Stimulated activated effector memory CD8-positive, alpha-beta T cell treated with anti-CD3 and anti-CD28 coated beads, Interleukin-12 subunit alpha, Interleukin-12 subunit beta, amount 100 ng/mL, for 72 hours (primary cell): ENCODE results near the gene PID1.
"Not testable (repeated sequence)": the region's sequence is repeated elsewhere in the genome, so short reads cannot be mapped to it uniquely, and the experiment has no call there.

Experiments
- ATAC-seq: fragments of 150-1000 bp; cut with Tn5 transposase; 2 replicates; pipeline ENCODE4 v1.10.0; 2021
- DNase-seq, 2 donors: peaks; one replicate each; pipeline ENCODE4 v3.0.0; 2021 to 2022; ENCODE audit warnings: low spot score in 2 of 2
- H3K27ac Mint-ChIP-seq: one replicate; pipeline ENCODE4 v1.8.0; 2022; ENCODE audit warnings: mild to moderate bottlenecking, mixed read lengths
- H3K36me3 Mint-ChIP-seq: one replicate; pipeline ENCODE4 v1.8.0; 2022; ENCODE audit warnings: mild to moderate bottlenecking, mixed read lengths
- H3K4me1 Mint-ChIP-seq: one replicate; pipeline ENCODE4 v1.8.0; 2022; ENCODE audit warnings: mixed read lengths
- H3K4me3 Mint-ChIP-seq: one replicate; pipeline ENCODE4 v1.8.0; 2022; ENCODE audit warnings: mild to moderate bottlenecking, mixed read lengths
- H3K9me3 Mint-ChIP-seq: one replicate; pipeline ENCODE4 v1.8.0; 2022; ENCODE audit warnings: mixed read lengths

PID1 gene

GRCh38 chr2:229206548-229206947 lies 64.5 kb downstream of the PID1 start:
- Mint-ChIP-seq H3K9me3 (peaks cover 10% of the 10 kb centered on the region), H3K27ac (no peak overlapping the region), H3K36me3 (no peaks in the 10 kb centered on the region), H3K4me3 (no peak overlapping the region), H3K4me1 (no peaks in the 10 kb centered on the region)
- no peak for DNase-seq
- no peak for ATAC-seq

- Mint-ChIP-seq H3K36me3 (no peaks in the 10 kb centered on the region), H3K9me3 (peaks cover 10% of the 10 kb centered on the region), H3K4me3 (no peak overlapping the region), H3K27ac (no peak overlapping the region), H3K4me1 (no peaks in the 10 kb centered on the region)
- ATAC-seq (no peak), DNase-seq (no peak)
Observed at GRCh38 chr2:229205704-229206103, 65.4 kb downstream of the PID1 start.

- no peak for ATAC-seq
- peaks cover 4% of the 10 kb centered on the region for H3K9me3 Mint-ChIP-seq
- no peaks in the 10 kb centered on the region for H3K36me3 Mint-ChIP-seq
- H3K4me3 Mint-ChIP-seq: no peak overlapping the region
- H3K4me1 Mint-ChIP-seq: no peaks in the 10 kb centered on the region
- no peak overlapping the region for H3K27ac Mint-ChIP-seq
- no peak for DNase-seq
Observed at GRCh38 chr2:229202646-229203045, 68.4 kb downstream of the PID1 start.

GRCh38 chr2:229201521-229201920 lies 69.6 kb downstream of the PID1 start:
- Mint-ChIP-seq H3K27ac (no peak overlapping the region), H3K4me1 (no peaks in the 10 kb centered on the region), H3K4me3 (no peak overlapping the region), H3K36me3 (no peaks in the 10 kb centered on the region), H3K9me3 (peaks cover 4% of the 10 kb centered on the region)
- DNase-seq (no peak), ATAC-seq (no peak)

- no peak overlapping the region for H3K27ac Mint-ChIP-seq
- no peaks in the 10 kb centered on the region for H3K9me3 Mint-ChIP-seq
- H3K4me3 Mint-ChIP-seq: no peak overlapping the region
- ATAC-seq: no peak
- no peaks in the 10 kb centered on the region for H3K36me3 Mint-ChIP-seq
- no peak for DNase-seq
- H3K4me1 Mint-ChIP-seq: no peaks in the 10 kb centered on the region
Observed at GRCh38 chr2:229199267-229199666, 71.8 kb downstream of the PID1 start.

GRCh38 chr2:229196448-229196847 lies 74.6 kb downstream of the PID1 start:
- Mint-ChIP-seq H3K4me1 (no peaks in the 10 kb centered on the region), H3K4me3 (no peak overlapping the region), H3K9me3 (no peaks in the 10 kb centered on the region)

GRCh38 chr2:229195346-229195947 lies 75.6 kb downstream of the PID1 start:
- no peak overlapping the region for H3K4me3 Mint-ChIP-seq
- no peak overlapping the region for H3K27ac Mint-ChIP-seq
- H3K4me1 Mint-ChIP-seq: no peaks in the 10 kb centered on the region
- ATAC-seq (no peak), DNase-seq (no peak)
- H3K9me3 Mint-ChIP-seq: no peaks in the 10 kb centered on the region
- no peaks in the 10 kb centered on the region for H3K36me3 Mint-ChIP-seq

More at GRCh38 chr2:229196448-229196847, 74.6 kb downstream of the PID1 start:
- Mint-ChIP-seq H3K36me3 (no peaks in the 10 kb centered on the region), H3K27ac (no peak overlapping the region)
- no peak for DNase-seq
- ATAC-seq: no peak

GRCh38 chr2:229193281-229193680 lies 77.8 kb downstream of the PID1 start:
- Mint-ChIP-seq H3K4me3 (no peak overlapping the region), H3K4me1 (no peaks in the 10 kb centered on the region), H3K9me3 (no peaks in the 10 kb centered on the region), H3K27ac (no peak overlapping the region), H3K36me3 (no peaks in the 10 kb centered on the region)
- ATAC-seq: no peak
- DNase-seq: no peak

- H3K27ac Mint-ChIP-seq: no peak overlapping the region
- peaks cover 14% of the 10 kb centered on the region for H3K9me3 Mint-ChIP-seq
- DNase-seq (no peak), ATAC-seq (no peak)
- no peaks in the 10 kb centered on the region for H3K36me3 Mint-ChIP-seq
- no peak overlapping the region for H3K4me3 Mint-ChIP-seq
- H3K4me1 Mint-ChIP-seq: no peaks in the 10 kb centered on the region
Observed at GRCh38 chr2:229191413-229191812, 79.7 kb downstream of the PID1 start.

- H3K36me3 Mint-ChIP-seq, DNase-seq, H3K4me3 Mint-ChIP-seq, H3K4me1 Mint-ChIP-seq, ATAC-seq, H3K27ac Mint-ChIP-seq: not testable (repeated sequence)
- H3K9me3 Mint-ChIP-seq: peaks cover 17% of the 10 kb centered on the region
Observed at GRCh38 chr2:229187123-229187522, 84.0 kb downstream of the PID1 start.

GRCh38 chr2:229181641-229182040 lies 89.4 kb downstream of the PID1 start:
- H3K9me3 Mint-ChIP-seq: peaks cover 3% of the 10 kb centered on the region
- no peaks in the 10 kb centered on the region for H3K4me1 Mint-ChIP-seq
- H3K36me3 Mint-ChIP-seq: no peaks in the 10 kb centered on the region
- H3K4me3 Mint-ChIP-seq: no peak overlapping the region
- H3K27ac Mint-ChIP-seq: no peak overlapping the region
- no peak for DNase-seq
- ATAC-seq: no peak

- Mint-ChIP-seq H3K4me3 (no peak overlapping the region), H3K27ac (no peak overlapping the region), H3K36me3 (no peaks in the 10 kb centered on the region), H3K4me1 (no peaks in the 10 kb centered on the region), H3K9me3 (peaks cover 2% of the 10 kb centered on the region)
- DNase-seq (no peak), ATAC-seq (no peak)
Observed at GRCh38 chr2:229180658-229181057, 90.4 kb downstream of the PID1 start.

- no peak overlapping the region for H3K27ac Mint-ChIP-seq
- no peaks in the 10 kb centered on the region for H3K36me3 Mint-ChIP-seq
- DNase-seq: no peak
- no peak overlapping the region for H3K4me3 Mint-ChIP-seq
- no peaks in the 10 kb centered on the region for H3K9me3 Mint-ChIP-seq
- H3K4me1 Mint-ChIP-seq: no peaks in the 10 kb centered on the region
- ATAC-seq: no peak
Observed at GRCh38 chr2:229179628-229180027, 91.5 kb downstream of the PID1 start.

GRCh38 chr2:229178706-229179105 lies 92.4 kb downstream of the PID1 start:
- Mint-ChIP-seq H3K27ac (no peak overlapping the region), H3K9me3 (peaks cover 4% of the 10 kb centered on the region), H3K36me3 (no peaks in the 10 kb centered on the region), H3K4me3 (no peak overlapping the region), H3K4me1 (no peaks in the 10 kb centered on the region)
- ATAC-seq: no peak
- no peak for DNase-seq

GRCh38 chr2:229178117-229178516 lies 93.0 kb downstream of the PID1 start:
- no peak overlapping the region for H3K4me3 Mint-ChIP-seq
- DNase-seq: no peak
- ATAC-seq: no peak
- no peak overlapping the region for H3K27ac Mint-ChIP-seq
- H3K36me3 Mint-ChIP-seq: no peaks in the 10 kb centered on the region
- H3K9me3 Mint-ChIP-seq: peaks cover 4% of the 10 kb centered on the region
- H3K4me1 Mint-ChIP-seq: no peaks in the 10 kb centered on the region

- no peak for ATAC-seq
- no peak for DNase-seq
- Mint-ChIP-seq H3K36me3 (no peaks in the 10 kb centered on the region), H3K9me3 (peaks cover 4% of the 10 kb centered on the region), H3K4me3 (no peak overlapping the region), H3K27ac (no peak overlapping the region), H3K4me1 (no peaks in the 10 kb centered on the region)
Observed at GRCh38 chr2:229176136-229176535, 95.0 kb downstream of the PID1 start.

GRCh38 chr2:229175497-229175863 lies 95.6 kb downstream of the PID1 start:
- no peaks in the 10 kb centered on the region for H3K36me3 Mint-ChIP-seq
- H3K4me3 Mint-ChIP-seq: no peak overlapping the region
- H3K9me3 Mint-ChIP-seq: peaks cover 4% of the 10 kb centered on the region
- DNase-seq (no peak), ATAC-seq (no peak)
- no peaks in the 10 kb centered on the region for H3K4me1 Mint-ChIP-seq
- H3K27ac Mint-ChIP-seq: no peak overlapping the region
